Gastroesophageal sphincter (tissue), 4 donors: Measurements from ENCODE around the gene PRR22. TPM values are rescaled to one million over a fixed set of nuclear protein-coding genes. Genes with fewer than 3 reads are reported as not detected.

ENCODE experiments used
- ATAC-seq: fragments of 150-250 bp; one replicate; pipeline ENCODE4 v1.9.1; 2016; ENCODE audit warnings: mild to moderate bottlenecking, moderate library complexity
- H3K27ac ChIP-seq, 4 donors: fragments of 200-600 bp; sonication (generic) in 3 of 4; 1 replicate in 3 of 4; 2 replicates in 1 of 4; pipeline ENCODE4 v1.5.1; 2016 to 2019
- H3K27me3 ChIP-seq: fragments of 200-600 bp; sonication (generic); one replicate; pipeline ENCODE4 v1.5.1; 2019
- H3K36me3 ChIP-seq, 2 donors: fragments of 200-600 bp; sonication (generic); one replicate each; pipeline ENCODE4 v1.5.1; 2019; ENCODE audit warnings: control low read depth in 1 of 2
- H3K4me1 ChIP-seq, 3 donors: fragments of 200-600 bp; sonication (generic); 1 replicate in 2 of 3; 2 replicates in 1 of 3; pipeline ENCODE4 v1.5.1; 2016 to 2019; ENCODE audit warnings: control low read depth in 2 of 3
- H3K4me3 ChIP-seq, 2 donors: fragments of 200-600 bp; sonication (generic); one replicate each; pipeline ENCODE4 v1.5.1; 2019; ENCODE audit warnings: mild to moderate bottlenecking in 1 of 2, moderate library complexity in 1 of 2
- H3K9me3 ChIP-seq, 3 donors: fragments of 200-600 bp; sonication (generic); one replicate each; pipeline ENCODE4 v1.5.1; 2017 to 2019; ENCODE audit warnings: control low read depth in 2 of 3
- EP300 ChIP-seq: sonication (generic); formaldehyde crosslinking; IDR thresholded peaks from one replicate; pipeline ENCODE4 v1.6.1; 2017; ENCODE audit warnings: antibody characterized with exemption, mild to moderate bottlenecking
- POLR2A ChIP-seq, 2 donors: fragments of 450-650 bp; IDR thresholded peaks; one replicate each; pipeline ENCODE4 v1.6.1; 2017; ENCODE audit warnings: antibody characterized with exemption in 2 of 2, mild to moderate bottlenecking in 2 of 2, moderate library complexity in 1 of 2
- POLR2AphosphoS5 ChIP-seq: sonication (generic); formaldehyde crosslinking; IDR thresholded peaks from one replicate; pipeline ENCODE4 v1.6.1; 2017; ENCODE audit warnings: antibody characterized with exemption
- WGBS, 2 donors: methylation state at CpG; one replicate each; pipeline ENCODE4 v1.1.5; 2018; ENCODE audit warnings: low coverage in 1 of 2; 5-methylcytosine and 5-hydroxymethylcytosine counted together
- total RNA-seq, 4 donors: library from RNA; depleted of rRNA; stranded (reverse); fragments of >200 nt; gene quantifications; one replicate each; pipeline ENCODE4 v1.1.0, GENCODE V29; 2016
- TF ChIP-seq, protein P1 (sequence below), 4 experiments: fragments of 200-600 bp in 2 of 4; fragments of 450-650 bp in 2 of 4; sonication (generic) in 1 of 4; IDR thresholded peaks; one replicate each; pipeline ENCODE4 v1.5.1; 2017 to 2019; ENCODE audit warnings: antibody characterized with exemption in 4 of 4, mild to moderate bottlenecking in 2 of 4, moderate library complexity in 2 of 4

Gene PRR22
- total RNA-seq, 4 donors from 2014 or later, result 0.40 TPM; not detected in 3

- Histone ChIP-seq H3K9me3 (no peaks in the 10 kb centered on the region), H3K4me1 (peaks cover 0 to 10% (median 6%) of the 10 kb centered on the region in 3 donors), H3K27ac (no peak overlapping the region), H3K36me3 (peaks cover 0 to 67% of the 10 kb centered on the region in 2 donors), H3K27me3 (no peaks in the 10 kb centered on the region), H3K4me3 (no peak overlapping the region)
- WGBS, 2 donors, result 83 to 97% methylated on average over 1 to 3 of the region's 5 CpGs
- no peak for ATAC-seq
- TF ChIP-seq POLR2AphosphoS5 (no peak), POLR2A (IDR thresholded peaks at IDR 0.05) (no peak), EP300 (no peak)
- TF ChIP-seq, protein P1, sequence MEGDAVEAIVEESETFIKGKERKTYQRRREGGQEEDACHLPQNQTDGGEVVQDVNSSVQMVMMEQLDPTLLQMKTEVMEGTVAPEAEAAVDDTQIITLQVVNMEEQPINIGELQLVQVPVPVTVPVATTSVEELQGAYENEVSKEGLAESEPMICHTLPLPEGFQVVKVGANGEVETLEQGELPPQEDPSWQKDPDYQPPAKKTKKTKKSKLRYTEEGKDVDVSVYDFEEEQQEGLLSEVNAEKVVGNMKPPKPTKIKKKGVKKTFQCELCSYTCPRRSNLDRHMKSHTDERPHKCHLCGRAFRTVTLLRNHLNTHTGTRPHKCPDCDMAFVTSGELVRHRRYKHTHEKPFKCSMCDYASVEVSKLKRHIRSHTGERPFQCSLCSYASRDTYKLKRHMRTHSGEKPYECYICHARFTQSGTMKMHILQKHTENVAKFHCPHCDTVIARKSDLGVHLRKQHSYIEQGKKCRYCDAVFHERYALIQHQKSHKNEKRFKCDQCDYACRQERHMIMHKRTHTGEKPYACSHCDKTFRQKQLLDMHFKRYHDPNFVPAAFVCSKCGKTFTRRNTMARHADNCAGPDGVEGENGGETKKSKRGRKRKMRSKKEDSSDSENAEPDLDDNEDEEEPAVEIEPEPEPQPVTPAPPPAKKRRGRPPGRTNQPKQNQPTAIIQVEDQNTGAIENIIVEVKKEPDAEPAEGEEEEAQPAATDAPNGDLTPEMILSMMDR (IDR thresholded peaks at IDR 0.05), result no peak
Measured at GRCh38 chr19:5788422-5788821, 3.9 kb upstream of the PRR22 start.

DNA sequence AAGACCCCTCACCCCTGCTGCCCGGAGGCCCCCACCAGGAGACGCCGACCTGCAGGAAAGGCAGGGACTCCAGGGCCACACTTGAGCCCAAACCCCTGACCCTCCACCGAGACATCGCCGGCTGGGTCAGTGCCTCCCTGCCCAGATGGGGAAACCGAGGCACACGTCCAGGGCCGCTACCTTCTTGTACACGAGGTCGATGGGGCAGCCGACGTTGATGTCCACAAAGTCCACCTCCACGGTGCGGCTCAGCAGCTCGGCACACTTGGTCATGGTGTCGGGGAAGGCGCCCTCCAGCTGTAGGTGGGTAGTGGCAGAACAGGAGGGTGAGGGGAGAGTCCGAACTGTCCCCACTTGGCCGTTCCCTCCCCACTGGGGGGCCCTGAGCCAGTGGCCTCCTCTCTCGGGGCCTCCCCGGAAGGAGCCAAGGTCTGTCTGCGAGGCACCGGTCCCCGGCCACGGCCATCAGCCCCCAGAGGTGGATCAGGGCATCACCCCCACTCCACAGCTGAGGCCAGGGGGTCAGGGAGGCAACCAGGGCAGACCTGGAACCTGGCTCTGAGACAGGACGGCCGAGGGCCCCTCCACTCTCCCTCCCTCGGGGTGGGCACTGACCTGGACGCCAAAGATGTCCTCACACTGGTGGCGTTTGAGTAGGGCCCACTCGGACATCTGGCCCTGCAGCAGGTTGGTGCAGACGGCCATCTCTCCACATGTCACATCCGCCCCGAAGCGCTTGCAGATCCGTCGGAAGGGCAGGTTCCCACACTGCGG lies 3.0 kb upstream of the PRR22 start:
- Histone ChIP-seq H3K27me3 (no peaks in the 10 kb centered on the region), H3K36me3 (peaks cover 0 to 75% of the 10 kb centered on the region in 2 donors)
- TF ChIP-seq POLR2A (IDR thresholded peaks at IDR 0.05) (no peak), EP300 (no peak), POLR2AphosphoS5 (no peak)
- TF ChIP-seq, protein P1 (IDR thresholded peaks at IDR 0.05), result no peak

GRCh38 chr19:5786593-5787408 lies 2.3 kb upstream of the PRR22 start:
- Histone ChIP-seq H3K9me3 (no peaks in the 10 kb centered on the region), H3K27ac (no peak overlapping the region), H3K4me1 (peaks cover 0 to 10% (median 6%) of the 10 kb centered on the region in 3 donors), H3K4me3 (no peak overlapping the region), H3K36me3 (peaks cover 0 to 75% of the 10 kb centered on the region in 2 donors), H3K27me3 (no peaks in the 10 kb centered on the region)
- ATAC-seq, result no peak
- TF ChIP-seq, protein P1 (IDR thresholded peaks at IDR 0.05), result no peak
- TF ChIP-seq POLR2AphosphoS5 (no peak), POLR2A (IDR thresholded peaks at IDR 0.05) (no peak), EP300 (no peak)
- 80 to 81% methylated on average over 8 to 9 of the region's 44 CpGs for WGBS, 2 donors

More for the DNA sequence above, 3.0 kb upstream of the PRR22 start:
- no peak for ATAC-seq
- Histone ChIP-seq H3K27ac (no peak overlapping the region), H3K9me3 (no peaks in the 10 kb centered on the region), H3K4me3 (no peak overlapping the region), H3K4me1 (peaks cover 0 to 10% (median 6%) of the 10 kb centered on the region in 3 donors)
- WGBS, 2 donors, result 60% methylated on average over 1 of the region's 39 CpGs; no CpG with 5 or more reads in 1 of the 2 donors

- Histone ChIP-seq H3K4me1 (peaks cover 0 to 10% (median 6%) of the 10 kb centered on the region in 3 donors), H3K4me3 (no peak overlapping the region), H3K27me3 (no peaks in the 10 kb centered on the region), H3K36me3 (peaks cover 0 to 75% of the 10 kb centered on the region in 2 donors), H3K9me3 (no peaks in the 10 kb centered on the region), H3K27ac (no peak overlapping the region)
- no peak for TF ChIP-seq POLR2A (IDR thresholded peaks at IDR 0.05)
- TF ChIP-seq, protein P1 (IDR thresholded peaks at IDR 0.05), result no peak
- no CpG with 5 or more reads among the region's 37 CpGs for WGBS, 2 donors
- ATAC-seq, result no peak
Measured at GRCh38 chr19:5785423-5785822, 877 bp upstream of the PRR22 start.
